HUDEP-2 (cell line): ENCODE measurements around the gene SSRP1.
"Not testable (repeated sequence)": the region's sequence is repeated elsewhere in the genome, so short reads cannot be mapped to it uniquely, and the experiment has no call there.

ENCODE experiments used
- DNase-seq, 76 experiments: peaks; one replicate each; lab custom pipeline; 2025; ENCODE audit not compliant: unreplicated experiment in 76 of 76; lab: John Stamatoyannopoulos, UW

SSRP1 gene

DNA sequence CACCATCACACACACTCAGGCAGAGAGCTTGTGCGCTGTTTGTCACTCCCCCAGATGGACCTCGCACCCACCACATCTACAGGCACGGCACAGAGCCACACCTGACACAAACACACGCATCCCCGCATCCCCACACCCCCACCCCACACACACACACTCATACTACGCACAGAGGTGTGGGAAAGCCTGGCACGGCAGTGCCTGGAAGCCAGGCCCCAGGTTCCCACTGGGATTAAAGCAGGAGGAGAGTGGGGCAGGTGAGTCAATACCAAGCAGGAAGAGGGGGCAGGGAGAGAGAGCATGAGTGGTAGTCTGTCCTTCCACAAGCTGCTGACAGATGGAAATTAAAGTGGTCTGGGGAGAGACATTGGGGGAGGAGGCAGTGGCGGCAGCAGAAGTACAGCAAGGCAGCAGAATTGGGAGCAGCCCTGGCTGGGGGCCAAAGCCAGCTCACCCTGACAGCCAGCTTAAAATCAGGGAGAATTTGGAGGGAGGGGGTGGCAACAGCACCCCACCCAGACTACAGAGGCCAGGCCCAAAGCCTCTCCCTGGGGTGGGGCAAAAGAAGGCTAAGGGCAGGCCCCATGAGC lies 31.6 kb downstream of the SSRP1 start:
- DNase-seq, result peak in 61 of 76 experiments; percentile 11 to 74 (median 45)

DNA sequence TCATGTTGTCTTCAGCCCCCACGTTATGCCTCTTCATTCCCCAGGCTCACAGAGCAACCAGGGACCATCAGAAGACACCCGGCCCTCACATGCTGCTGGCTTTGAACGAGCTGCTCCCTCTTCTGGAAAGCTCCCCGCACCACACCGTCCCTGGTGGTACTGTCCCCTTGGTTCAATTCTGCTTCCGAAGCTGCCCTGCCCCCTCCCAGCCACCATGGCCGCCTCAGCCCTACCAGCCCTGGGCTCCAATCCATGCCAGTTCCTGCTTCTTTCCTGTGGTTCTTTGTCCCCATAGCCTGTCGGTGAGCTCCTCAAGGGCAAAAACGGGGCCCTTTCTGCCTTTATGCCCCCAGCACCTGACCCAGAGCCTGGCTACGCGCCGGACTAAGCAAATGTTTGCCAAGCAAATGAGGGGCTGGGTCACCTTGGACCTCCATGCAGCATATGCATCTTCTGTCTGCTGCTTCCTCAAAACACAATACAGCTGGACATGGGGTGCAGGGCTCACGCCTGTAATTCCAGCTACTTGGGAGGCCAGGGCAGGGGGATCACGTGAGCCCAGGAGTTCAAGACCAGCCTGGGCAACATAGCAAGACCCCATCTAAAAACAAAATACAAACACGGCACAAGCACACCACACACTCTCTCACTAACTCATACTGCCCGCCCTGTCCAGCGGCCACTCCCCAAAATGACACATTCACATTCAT lies 32.3 kb downstream of the SSRP1 start:
- DNase-seq, result no peak

DNA sequence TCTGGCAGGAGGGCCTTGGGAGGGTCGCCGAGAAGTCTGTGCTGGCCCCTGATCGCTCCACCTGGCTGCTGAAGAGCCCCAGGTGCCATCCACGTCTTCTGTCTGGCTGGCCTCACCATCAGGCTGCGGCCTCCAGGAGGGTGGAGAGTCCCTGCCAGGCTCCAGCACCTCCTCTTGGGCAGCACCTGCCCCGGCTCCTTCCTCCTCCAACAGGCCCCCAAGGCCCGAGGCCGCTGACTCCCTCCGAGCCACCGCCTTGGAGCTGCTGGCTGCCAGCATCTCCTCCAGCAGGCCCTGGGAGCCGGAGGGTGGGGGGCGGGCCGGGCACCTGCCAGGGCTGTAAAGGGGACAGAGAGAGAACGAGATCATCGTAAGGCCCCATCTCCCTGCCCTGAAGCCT lies 33.2 kb downstream of the SSRP1 start:
- DNase-seq, result no peak

DNA sequence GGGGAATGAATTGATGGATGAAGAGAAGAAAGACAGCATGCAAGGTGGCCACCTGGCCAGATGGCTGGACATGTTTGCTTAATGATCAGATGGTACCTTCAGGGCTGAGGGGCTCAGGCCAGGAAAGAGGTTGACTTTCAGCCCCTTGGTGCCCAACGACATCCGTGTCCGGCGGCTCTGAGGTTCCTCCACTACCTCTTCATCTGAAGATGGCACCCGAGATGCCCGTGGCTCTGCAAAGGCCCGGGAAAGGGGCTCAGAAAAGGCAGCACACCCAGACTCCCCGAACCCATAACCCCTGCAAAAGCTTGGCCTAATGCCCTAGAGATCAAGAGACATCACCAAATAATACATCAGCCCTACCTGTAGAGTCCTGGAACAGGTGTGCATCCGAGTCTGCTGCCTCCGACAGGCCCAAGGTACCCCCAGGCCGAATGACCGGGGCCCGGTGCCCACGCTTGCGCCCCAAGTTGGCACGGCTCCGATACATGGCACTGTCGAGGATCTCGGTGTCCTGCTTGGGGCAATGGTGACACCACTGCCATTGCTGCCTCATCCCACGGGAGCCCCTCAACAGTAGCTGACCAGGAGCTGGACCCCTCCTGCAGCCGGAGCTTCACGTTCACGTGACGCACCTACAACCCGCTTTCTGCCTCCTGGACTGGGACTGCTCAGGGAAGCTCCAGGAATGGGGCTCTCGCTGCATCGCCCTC lies 33.8 kb downstream of the SSRP1 start:
- no peak for DNase-seq

DNA sequence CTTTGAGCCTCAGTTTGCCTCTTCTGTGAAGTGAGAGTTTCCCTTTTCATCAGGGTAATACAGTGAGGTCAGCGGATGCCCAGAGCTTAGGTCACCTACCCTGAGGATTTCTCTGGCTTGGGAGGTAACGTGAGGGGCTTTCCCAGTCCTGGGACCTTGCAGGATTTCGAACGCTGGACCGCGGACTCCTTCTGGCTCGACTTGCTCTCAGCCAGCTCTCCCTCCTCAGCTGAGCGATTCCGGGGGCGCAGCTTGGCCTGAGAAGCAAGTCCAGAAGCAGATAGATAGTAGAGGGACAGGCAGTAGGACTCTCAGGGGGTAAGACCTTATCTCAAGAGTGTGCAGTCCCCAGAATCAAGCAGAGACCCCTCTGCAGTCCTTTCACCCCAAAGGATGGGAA lies 34.9 kb downstream of the SSRP1 start:
- DNase-seq, result no peak

DNA sequence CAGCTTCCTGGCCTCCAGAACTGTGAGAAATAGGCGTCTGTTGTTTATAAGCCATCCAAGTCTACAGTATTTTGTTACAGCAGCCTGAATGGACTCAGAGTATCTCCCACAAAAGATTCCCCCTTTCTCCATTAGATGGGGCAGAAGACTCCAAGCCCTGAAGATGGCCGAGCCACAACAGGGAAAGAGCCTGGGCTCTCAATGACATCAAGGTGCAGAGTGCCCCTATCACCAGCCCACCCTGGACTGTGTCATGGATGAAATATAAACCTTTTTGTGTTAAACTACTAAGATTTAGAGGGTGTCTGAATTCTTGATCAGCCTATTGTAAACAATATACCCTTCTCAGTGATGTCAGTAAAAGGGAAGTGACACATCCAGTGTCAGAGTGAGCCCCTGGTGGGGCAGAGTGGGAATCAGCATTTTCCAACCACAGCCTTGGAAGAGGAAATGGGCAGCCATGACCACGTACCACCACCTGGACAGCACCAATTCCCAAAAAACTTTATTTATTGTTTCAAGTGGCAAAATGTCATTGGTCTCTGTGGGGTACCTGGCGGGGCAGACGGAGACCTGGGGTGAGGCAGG lies 36.4 kb downstream of the SSRP1 start:
- DNase-seq, result no peak

DNA sequence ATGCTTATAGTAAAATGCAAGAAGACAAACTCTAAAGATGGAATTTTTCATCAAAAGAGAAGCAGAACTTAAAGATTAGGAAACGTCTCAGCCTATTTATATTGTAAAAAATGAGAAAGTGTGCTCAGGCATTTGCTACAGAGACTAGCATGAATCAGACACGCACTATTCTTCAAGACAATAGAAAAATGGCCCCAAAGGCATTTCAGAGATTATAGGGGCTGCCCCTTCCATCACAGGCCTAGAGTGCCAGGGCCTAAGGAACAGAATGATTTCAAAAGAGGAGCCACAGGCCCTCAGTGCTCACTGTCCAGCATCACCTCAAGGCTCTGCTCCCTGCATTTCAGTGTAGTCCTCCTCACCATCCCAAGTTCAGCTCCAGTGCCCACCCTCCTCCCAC lies 38.5 kb downstream of the SSRP1 start:
- DNase-seq, result no peak

DNA sequence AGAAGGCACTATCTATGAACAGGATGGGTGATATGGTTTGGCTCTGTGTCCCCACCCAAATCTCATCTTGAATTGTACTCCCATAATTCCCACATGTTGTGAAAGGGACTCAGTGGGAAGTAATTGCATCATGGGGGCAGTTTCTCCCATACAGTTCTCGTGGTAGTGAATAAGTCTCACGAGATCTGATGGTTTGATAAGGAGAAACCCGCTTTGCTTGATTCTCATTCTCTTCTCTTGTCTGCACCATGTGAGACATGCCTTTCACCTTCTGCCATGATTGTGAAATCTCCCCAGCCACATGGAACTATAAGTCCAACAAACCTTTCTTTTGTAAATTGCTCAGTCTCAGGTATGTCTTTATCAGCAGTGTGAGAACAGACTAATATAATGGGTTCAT lies 39.5 kb downstream of the SSRP1 start:
- DNase-seq, result not testable (repeated sequence)

DNA sequence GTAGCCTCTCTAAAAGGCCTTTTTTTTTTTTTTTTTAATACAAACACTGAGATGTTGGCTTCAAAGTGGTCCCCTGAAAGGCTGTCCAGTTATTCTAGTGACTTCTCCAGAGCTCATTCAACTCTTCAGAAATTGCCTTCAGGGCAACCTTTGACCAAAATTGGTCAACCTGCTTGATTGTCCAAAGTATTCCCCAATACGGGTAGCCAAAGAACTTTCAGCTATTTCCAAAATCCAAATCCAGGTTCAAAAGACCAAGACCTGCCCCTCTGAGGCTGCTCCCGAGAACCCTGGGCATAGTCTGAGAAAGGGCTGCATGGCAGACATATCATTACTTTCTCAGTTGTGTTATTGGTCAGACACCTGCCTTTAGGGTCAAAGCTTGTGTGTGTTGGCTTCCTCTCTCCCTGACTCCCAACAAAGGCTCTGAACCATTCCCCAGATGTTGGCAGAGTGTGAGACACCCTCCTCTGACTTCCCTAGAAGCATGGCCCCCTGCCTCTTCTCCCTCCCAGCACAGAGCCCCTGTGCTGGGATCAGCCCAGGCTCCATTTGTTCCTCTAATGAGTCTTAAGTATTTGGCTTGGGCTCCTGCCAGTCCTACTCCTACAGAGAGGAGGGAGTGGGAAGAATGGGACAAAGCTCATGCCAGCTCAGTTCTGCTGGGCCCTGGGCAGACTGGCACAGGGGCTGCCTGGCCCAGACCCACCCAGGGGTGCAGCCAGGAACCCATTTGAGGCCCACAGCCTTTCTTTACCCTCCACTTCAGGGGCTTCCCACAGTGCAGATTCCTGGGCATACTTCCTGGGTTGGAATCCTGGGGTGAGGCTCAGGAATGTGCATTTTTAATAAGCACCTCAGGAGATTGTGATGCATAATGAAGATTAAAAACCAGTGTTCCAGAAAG lies 41.2 kb downstream of the SSRP1 start:
- no peak for DNase-seq

DNA sequence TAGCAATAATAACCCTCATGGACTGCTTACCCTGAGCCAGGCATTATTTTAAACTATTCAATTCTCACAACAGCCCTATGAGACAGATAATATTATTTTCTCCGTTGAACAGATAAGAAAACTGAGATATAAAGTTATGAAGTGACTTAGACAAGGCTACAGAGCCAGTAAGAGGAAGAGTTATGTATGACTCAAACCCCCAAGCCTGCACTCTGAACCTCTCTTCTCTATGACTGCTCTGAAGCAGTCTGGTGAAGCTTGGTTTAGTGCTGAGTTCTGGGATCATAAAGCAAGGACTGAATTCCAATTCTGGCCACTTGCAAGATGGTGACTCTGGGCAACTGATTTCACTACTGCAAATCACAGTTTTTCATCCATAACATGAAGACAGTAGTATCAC lies 45.4 kb downstream of the SSRP1 start:
- DNase-seq, result no peak

DNA sequence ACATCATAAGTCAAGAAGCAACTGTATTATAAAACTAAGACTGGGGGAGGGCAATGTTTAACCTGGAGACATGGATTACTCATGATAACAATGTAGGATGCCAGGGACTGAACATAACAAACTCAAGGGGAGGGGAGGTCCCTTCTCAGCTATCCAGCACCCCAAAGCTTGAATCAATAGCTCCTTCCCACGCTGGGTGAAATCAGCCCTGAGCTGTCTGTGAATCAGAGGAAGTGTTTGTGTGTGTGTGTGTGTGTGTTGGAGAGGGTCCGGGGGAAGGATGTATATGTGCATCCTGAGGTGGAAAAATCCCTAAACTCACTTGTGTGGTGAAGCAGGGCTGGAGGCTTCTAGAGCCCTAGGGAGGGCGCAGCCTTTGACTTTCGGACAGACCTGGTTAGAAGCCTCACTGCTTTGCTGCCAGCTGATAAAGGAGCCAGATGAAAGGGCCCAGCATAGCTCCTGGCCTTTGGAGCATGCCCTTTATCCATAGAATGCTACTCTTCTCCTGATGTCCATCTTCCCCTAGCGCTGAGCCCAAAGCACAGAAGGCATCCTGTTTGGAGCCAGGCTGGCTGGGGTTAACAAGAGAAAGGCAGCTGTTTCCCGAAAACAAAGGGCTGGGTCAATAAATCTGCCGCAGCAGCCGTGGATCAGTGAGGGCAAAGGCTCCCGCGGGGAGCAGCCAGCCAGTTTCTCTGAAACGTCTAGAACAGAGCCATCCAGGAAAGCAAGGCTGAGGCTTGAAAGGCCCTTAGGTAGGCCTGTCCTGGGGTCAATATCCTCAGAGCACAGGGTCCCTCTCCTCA lies 46.7 kb downstream of the SSRP1 start:
- no peak for DNase-seq

DNA sequence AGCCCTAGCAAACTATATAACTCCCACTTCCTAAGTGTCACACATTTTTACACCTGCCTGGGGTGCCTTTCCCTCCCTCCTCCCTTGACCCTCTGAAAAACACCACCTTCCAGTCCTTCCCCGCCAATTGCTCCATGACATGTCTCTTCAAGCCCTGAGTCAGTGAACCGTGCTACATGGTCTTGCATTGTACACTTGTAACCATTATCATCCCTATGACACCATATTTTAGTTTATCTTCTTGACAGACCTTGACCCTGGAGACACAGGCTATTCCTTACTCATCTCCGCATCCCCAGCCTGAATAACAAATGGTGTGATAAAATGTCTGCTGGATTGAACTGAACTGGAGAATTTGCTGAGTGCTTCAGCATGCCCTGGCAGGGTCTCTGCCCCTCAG lies 47.8 kb downstream of the SSRP1 start:
- DNase-seq, result no peak

DNA sequence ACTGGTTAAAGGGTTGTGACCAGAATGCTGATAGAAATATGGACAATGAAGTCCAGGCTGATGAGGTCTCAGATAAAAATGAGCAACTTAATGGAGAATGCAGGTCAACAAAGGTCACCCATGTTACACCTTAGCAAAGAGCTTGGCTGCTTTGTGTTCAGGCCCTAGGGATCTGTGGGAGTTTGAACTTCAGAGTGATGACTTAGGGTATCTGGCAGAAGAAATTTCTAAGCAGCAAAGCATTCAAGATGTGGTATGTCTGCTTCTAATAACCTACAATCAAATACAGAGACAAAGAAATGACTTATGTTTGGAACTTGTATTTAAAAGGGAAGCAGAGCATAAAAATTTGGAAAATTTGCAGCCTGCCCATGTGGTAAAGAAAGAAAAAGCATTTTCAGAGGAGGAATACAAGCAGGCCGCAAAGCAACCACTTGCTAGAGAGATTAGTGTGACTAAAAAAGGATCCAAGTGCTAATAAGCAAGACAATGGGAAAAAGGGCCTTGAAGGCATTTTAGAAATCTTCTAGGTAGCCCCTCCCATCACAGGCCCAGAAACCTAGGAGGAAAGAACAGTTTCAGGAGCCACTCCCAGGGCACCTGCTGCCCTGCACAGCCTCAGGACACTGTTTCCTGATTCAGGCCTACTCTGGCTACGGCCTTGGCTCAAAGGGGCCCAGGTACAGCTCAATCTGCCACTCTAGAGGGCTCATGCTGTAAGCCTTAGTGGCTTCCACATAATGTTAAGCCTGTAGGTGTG lies 52.3 kb downstream of the SSRP1 start:
- peak in 1 of 76 experiments; percentile 2 for DNase-seq

DNA sequence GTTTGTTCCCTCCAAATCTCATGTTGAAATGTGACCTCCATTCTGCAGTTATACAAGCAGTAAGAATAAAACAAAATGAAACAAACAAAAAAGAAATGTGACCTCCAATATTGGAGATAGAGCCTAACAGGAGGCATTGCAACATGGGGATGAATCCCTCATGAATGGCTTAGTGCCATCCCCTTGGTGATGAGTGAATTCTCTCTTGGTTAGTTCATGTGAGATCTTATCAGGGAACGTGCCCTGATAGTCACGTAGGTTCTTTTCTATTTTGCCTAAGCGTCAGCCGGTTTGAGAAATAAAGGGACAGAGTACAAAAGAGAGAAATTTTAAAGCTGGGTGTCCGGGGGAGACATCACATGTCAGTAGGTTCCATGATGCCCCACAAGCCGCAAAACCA lies 54.1 kb downstream of the SSRP1 start:
- DNase-seq, result not testable (repeated sequence)

DNA sequence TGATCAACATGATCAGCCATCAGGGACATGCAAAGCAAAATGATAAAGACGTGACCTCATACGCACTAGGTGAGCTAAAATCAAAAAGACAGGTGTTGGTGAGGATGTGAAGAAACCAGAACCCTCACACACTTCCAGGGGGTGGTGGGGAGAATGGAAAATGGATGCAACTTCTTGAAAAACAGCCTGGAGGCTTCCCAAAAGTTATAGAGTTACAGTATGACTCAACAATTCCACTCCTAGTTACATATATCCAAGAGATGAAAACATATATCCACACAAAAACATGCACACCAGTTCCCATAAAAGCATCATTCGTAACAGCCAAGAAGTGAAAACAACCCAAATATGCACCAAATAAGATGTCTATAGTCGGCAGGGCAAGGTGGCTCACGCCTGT lies 56.6 kb downstream of the SSRP1 start:
- DNase-seq, result no peak

DNA sequence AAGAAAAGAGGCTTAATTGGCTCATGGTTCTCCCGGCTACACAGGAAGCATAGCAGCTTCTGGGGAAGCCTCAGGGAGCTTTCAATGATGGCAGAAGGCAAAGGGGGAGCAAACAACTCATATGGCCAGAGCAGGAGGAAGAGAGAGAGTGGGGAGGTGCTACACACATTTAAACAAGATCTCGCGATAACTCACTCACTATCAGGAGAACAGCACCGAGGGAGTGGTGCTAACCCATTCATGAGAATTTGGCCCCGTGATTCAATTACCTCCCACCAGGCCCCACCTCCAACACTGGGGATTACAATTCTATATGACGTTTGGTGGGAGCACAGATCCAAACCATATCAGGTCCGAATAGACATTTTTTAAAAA lies 57.0 kb downstream of the SSRP1 start:
- peak in 2 of 76 experiments; percentile 3 to 7 for DNase-seq

DNA sequence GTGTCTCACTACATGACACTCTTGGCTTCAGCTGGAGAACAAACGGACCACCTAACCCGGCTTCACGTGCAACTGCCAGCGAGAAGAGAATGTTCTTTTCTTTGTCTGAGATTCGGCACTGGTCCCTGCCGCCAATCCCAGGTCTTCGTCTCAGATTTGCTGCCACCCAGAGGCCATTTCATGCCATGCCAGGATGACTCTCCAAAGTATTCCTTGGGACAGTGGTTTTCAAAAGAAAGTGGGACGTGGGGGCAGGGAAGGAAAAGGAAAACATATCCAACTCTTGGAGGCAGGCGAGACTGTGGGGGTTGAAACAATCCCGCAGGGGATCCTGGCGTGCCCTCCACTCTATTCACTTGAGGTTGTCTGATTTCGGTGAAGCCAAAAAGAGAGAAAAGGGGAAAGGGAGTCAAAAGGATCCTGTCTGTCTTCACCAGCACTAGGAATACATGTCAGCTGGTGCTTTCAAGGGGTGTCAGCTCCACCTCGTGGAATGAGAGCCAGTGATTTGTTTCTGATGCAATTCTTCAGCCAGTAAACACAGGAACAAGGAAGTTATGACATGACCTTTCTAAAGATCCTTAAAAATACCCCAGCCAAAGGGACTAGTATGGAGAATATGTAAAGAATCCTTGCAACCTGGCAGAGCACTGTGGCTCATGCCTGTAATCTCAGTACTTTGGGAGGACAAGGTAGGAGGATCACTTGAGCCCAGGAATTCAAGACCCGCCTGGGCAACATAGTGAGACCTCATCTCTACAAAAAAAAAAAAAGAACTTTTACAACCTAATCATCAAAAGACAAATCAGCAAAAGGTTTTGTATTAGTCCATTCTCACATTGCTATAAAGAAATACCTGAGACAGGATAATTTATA lies 57.6 kb downstream of the SSRP1 start:
- DNase-seq, result peak in 31 of 76 experiments; percentile 0 to 43 (median 12)
